HG03575 (cell line): ENCODE measurements around the gene CA12.

Experiments
- ATAC-seq: cut with Tn5 transposase; IDR thresholded peaks from one replicate; pipeline ENCODE4 v1.9.1; 2021; ENCODE audit not compliant: unreplicated experiment, insufficient number of reproducible peaks, low FRiP score; ENCODE audit errors: extremely low read depth

Gene CA12

GRCh38 chr15:63364399-63365272, 17.0 kb downstream of the CA12 start:
- no peak for ATAC-seq

- no peak for ATAC-seq
Observed at GRCh38 chr15:63363292-63363691, 18.4 kb downstream of the CA12 start.

GRCh38 chr15:63362885-63363284, 18.8 kb downstream of the CA12 start:
- no peak for ATAC-seq

- ATAC-seq: no peak
Observed at GRCh38 chr15:63362196-63362595, 19.4 kb downstream of the CA12 start.

GRCh38 chr15:63360170-63360569, 21.5 kb downstream of the CA12 start:
- ATAC-seq: no peak

- no peak for ATAC-seq
Observed at GRCh38 chr15:63358241-63359029, 23.2 kb downstream of the CA12 start.

- ATAC-seq: no peak
Observed at GRCh38 chr15:63357731-63358130, 23.9 kb downstream of the CA12 start.

- ATAC-seq: no peak
Observed at GRCh38 chr15:63357061-63357460, 24.6 kb downstream of the CA12 start.

GRCh38 chr15:63354821-63355650, 26.6 kb downstream of the CA12 start:
- ATAC-seq: no peak

GRCh38 chr15:63353887-63354286, 27.8 kb downstream of the CA12 start:
- no peak for ATAC-seq

GRCh38 chr15:63353261-63353660, 28.4 kb downstream of the CA12 start:
- no peak for ATAC-seq

GRCh38 chr15:63352808-63353207, 28.8 kb downstream of the CA12 start:
- ATAC-seq: no peak

GRCh38 chr15:63351170-63351569, 30.5 kb downstream of the CA12 start:
- ATAC-seq: no peak

- no peak for ATAC-seq
Observed at GRCh38 chr15:63350178-63350621, 31.4 kb downstream of the CA12 start.

- no peak for ATAC-seq
Observed at GRCh38 chr15:63349621-63350020, 32.0 kb downstream of the CA12 start.

- ATAC-seq: no peak
Observed at GRCh38 chr15:63349156-63349555, 32.5 kb downstream of the CA12 start.

GRCh38 chr15:63348392-63348791, 33.3 kb downstream of the CA12 start:
- ATAC-seq: no peak

GRCh38 chr15:63347074-63347857, 34.4 kb downstream of the CA12 start:
- ATAC-seq: no peak

- no peak for ATAC-seq
Observed at GRCh38 chr15:63345391-63345752, 36.3 kb downstream of the CA12 start.
